CD4-positive, CD25-positive, alpha-beta regulatory T cell (primary cell): ENCODE data around the gene SPEM3. TPM values are rescaled to one million over a fixed set of nuclear protein-coding genes. Genes with fewer than 3 reads are reported as not detected.

Source experiments
- ATAC-seq, 2 donors: fragments of 150-1000 bp; cut with Tn5 transposase; one replicate each; pipeline ENCODE4 v1.10.0; 2021; ENCODE audit warnings: low read depth in 2 of 2, moderate number of reproducible peaks in 2 of 2, moderate library complexity in 1 of 2
- DNase-seq, 3 donors: peaks; one replicate each; pipeline versions ENCODE4 v3.0.0 to v3.0.0-alpha.2; 2012 to 2022; ENCODE audit warnings: mixed read lengths in 1 of 3
- H3K27ac ChIP-seq: one replicate; pipeline ENCODE4 v1.7.0; 2013; ENCODE audit warnings: mild to moderate bottlenecking, low read length; ENCODE audit not compliant: insufficient read depth, poor library complexity, severe bottlenecking
- H3K27me3 ChIP-seq: one replicate; pipeline ENCODE4 v1.7.0; 2013; ENCODE audit warnings: low read length; ENCODE audit not compliant: control insufficient read depth, insufficient read depth
- H3K36me3 ChIP-seq: one replicate; pipeline ENCODE4 v1.7.0; 2013; ENCODE audit warnings: mild to moderate bottlenecking, low read length, moderate library complexity; ENCODE audit not compliant: control insufficient read depth, insufficient read depth
- H3K4me1 ChIP-seq: 2 replicates; pipeline ENCODE4 v1.7.0; 2013; ENCODE audit warnings: mild to moderate bottlenecking, low read length; ENCODE audit not compliant: insufficient read depth, control insufficient read depth, poor library complexity, severe bottlenecking
- H3K4me3 ChIP-seq: one replicate; pipeline ENCODE4 v1.7.0; 2013; ENCODE audit warnings: low read depth, mild to moderate bottlenecking, low read length, moderate library complexity
- H3K9me3 ChIP-seq, 2 experiments: 1 replicate in 1 of 2; 2 replicates in 1 of 2; pipeline ENCODE4 v1.7.0; 2013; ENCODE audit warnings: low read length in 2 of 2, mild to moderate bottlenecking in 1 of 2, moderate library complexity in 1 of 2; ENCODE audit not compliant: control insufficient read depth in 2 of 2
- H3K27ac Mint-ChIP-seq, 3 donors: one replicate each; pipeline ENCODE4 v1.8.0; 2020 to 2022; ENCODE audit warnings: mild to moderate bottlenecking in 3 of 3, mixed read lengths in 3 of 3, moderate library complexity in 2 of 3
- H3K27me3 Mint-ChIP-seq: one replicate; pipeline ENCODE4 v1.8.0; 2022; ENCODE audit warnings: mild to moderate bottlenecking, mixed read lengths
- H3K36me3 Mint-ChIP-seq: one replicate; pipeline ENCODE4 v1.8.0; 2020; ENCODE audit warnings: mixed read lengths
- H3K4me1 Mint-ChIP-seq, 4 donors: one replicate each; pipeline ENCODE4 v1.8.0; 2020 to 2022; ENCODE audit warnings: mixed read lengths in 4 of 4, mild to moderate bottlenecking in 1 of 4
- H3K4me3 Mint-ChIP-seq, 4 donors: one replicate each; pipeline ENCODE4 v1.8.0; 2020 to 2022; ENCODE audit warnings: mild to moderate bottlenecking in 4 of 4, mixed read lengths in 4 of 4, moderate library complexity in 3 of 4
- H3K9me3 Mint-ChIP-seq, 7 donors: one replicate each; pipeline ENCODE4 v1.8.0; 2020 to 2022; ENCODE audit warnings: mixed read lengths in 7 of 7, mild to moderate bottlenecking in 3 of 7, moderate library complexity in 2 of 7
- polyA plus RNA-seq, 4 donors: library from polyadenylated mRNA; unstranded; fragments of 300-500 nt; fragmentation: Illumina TruSeq; gene quantifications; one replicate each; pipeline ENCODE4 v1.2.3, GENCODE V29; 2021
- total RNA-seq: library from RNA; stranded (reverse); gene quantifications from one replicate; pipeline ENCODE4 v1.2.3, GENCODE V29; 2022

SPEM3 gene
- total and polyA plus RNA-seq, 5 donors from 2014 or later = not detected

GRCh38 chr17:7394452-7395191 lies 34.0 kb upstream of the SPEM3 start, which contains the start of gene PLSCR3:
PLSCR3 (minus strand) TSS chr17:7394525; CDS start chr17:7394110, 415 bp downstream.
- H3K36me3 ChIP-seq = peaks cover 28% of the 10 kb centered on the region
- no peaks in the 10 kb centered on the region for H3K27me3 ChIP-seq
- Mint-ChIP-seq H3K9me3 (no peaks in the 10 kb centered on the region), H3K4me1 (peaks cover 3 to 38% (median 20%) of the 10 kb centered on the region in 4 donors), H3K4me3 (peak within 1 kb of the TSS; percentile 94 to 98 (median 95)), H3K27ac (peak within 1 kb of the TSS; percentile 85 to 93 (median 88)), H3K27me3 (peaks cover 5% of the 10 kb centered on the region), H3K36me3 (peaks cover 13% of the 10 kb centered on the region)
- H3K27ac ChIP-seq = peak within 1 kb of the TSS; percentile 87
- no peaks in the 10 kb centered on the region for H3K9me3 ChIP-seq
- ATAC-seq = peak; percentile 88
- peak; percentile 79 to 83 (median 82) for DNase-seq
- H3K4me3 ChIP-seq = peak within 1 kb of the TSS; percentile 76
- H3K4me1 ChIP-seq = peaks cover 45% of the 10 kb centered on the region

DNA sequence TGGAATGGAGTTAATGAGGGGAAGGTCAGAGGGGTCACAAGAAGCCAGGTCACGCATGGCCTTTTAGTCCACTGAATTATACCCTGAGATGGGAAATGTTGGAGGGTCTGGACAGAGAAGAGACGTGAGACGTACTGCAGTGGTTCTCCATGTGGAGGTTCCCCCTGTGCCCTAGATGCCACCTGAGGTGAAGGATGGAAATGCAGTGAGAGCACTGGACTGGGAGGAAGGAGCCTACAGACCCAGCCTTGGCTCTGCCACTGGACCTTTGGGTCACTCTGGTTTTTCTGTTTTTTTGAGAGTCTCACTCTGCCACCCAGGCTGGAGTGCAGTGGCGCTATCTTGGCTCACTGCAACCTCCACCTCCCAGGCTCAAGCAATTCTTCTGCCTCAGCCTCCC lies 32.5 kb upstream of the SPEM3 start:
- peaks cover 13% of the 10 kb centered on the region for H3K36me3 ChIP-seq
- H3K4me1 Mint-ChIP-seq = peaks cover 3 to 30% (median 18%) of the 10 kb centered on the region in 4 donors
- H3K4me1 ChIP-seq = peaks cover 30% of the 10 kb centered on the region
- H3K4me3 ChIP-seq = no peak overlapping the region
- peaks cover 5% of the 10 kb centered on the region for H3K36me3 Mint-ChIP-seq
- no peaks in the 10 kb centered on the region for H3K9me3 Mint-ChIP-seq
- ATAC-seq (no peak), DNase-seq (no peak)
- H3K27ac ChIP-seq = no peak overlapping the region
- H3K27ac Mint-ChIP-seq = no peak overlapping the region
- no peaks in the 10 kb centered on the region for H3K27me3 ChIP-seq
- no peaks in the 10 kb centered on the region for H3K9me3 ChIP-seq
- peak overlapping the region; percentile 41 to 89 (median 66) for H3K4me3 Mint-ChIP-seq
- H3K27me3 Mint-ChIP-seq = peaks cover 5% of the 10 kb centered on the region

DNA sequence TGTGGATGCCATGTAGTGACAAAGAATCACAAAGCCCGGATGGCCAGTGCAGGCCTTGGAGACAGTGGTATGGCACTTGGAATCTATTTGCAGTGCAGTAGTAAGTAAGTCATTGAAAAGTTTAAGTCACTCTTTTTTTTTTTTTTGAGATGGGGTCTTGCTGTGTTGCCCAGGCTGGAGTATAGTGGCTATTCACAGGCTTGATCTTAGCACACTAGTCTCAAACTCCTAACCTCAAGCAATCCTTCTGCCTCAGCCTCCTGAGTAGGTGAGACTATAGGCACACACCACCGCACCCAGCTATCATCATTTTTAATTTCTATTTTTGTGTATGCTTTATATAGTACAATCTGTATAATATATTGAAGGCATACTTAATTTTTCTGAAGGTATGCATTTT lies 30.0 kb upstream of the SPEM3 start:
- H3K9me3 Mint-ChIP-seq = no peaks in the 10 kb centered on the region
- Histone ChIP-seq H3K4me1 (peaks cover 20% of the 10 kb centered on the region), H3K27ac (no peak overlapping the region), H3K27me3 (no peaks in the 10 kb centered on the region), H3K9me3 (no peaks in the 10 kb centered on the region), H3K4me3 (no peak overlapping the region), H3K36me3 (no peaks in the 10 kb centered on the region)
- no peak for DNase-seq
- no peaks in the 10 kb centered on the region for H3K27me3 Mint-ChIP-seq
- no peaks in the 10 kb centered on the region for H3K36me3 Mint-ChIP-seq
- H3K4me1 Mint-ChIP-seq = peaks cover 3 to 23% (median 7%) of the 10 kb centered on the region in 4 donors
- no peak for ATAC-seq
- no peak overlapping the region for H3K27ac Mint-ChIP-seq
- H3K4me3 Mint-ChIP-seq = peak overlapping the region in 3 of 4 donors; percentile 11 to 42 (median 40)

- H3K27ac Mint-ChIP-seq = peak overlapping the region; percentile 79 to 95 (median 94)
- peaks cover 12% of the 10 kb centered on the region for H3K27me3 Mint-ChIP-seq
- H3K36me3 Mint-ChIP-seq = no peaks in the 10 kb centered on the region
- H3K9me3 ChIP-seq = no peaks in the 10 kb centered on the region
- H3K4me3 Mint-ChIP-seq = peak overlapping the region; percentile 82 to 97 (median 95)
- H3K36me3 ChIP-seq = no peaks in the 10 kb centered on the region
- no peaks in the 10 kb centered on the region for H3K9me3 Mint-ChIP-seq
- peaks cover 0 to 30% (median 9%) of the 10 kb centered on the region in 4 donors for H3K4me1 Mint-ChIP-seq
- DNase-seq (peak in 2 of 3 donors; percentile 27 to 43), ATAC-seq (no peak)
- H3K4me3 ChIP-seq = peak overlapping the region; percentile 43
- no peaks in the 10 kb centered on the region for H3K27me3 ChIP-seq
- peaks cover 20% of the 10 kb centered on the region for H3K4me1 ChIP-seq
- peak overlapping the region; percentile 81 for H3K27ac ChIP-seq
These were observed 25.5 kb upstream of the SPEM3 start for GRCh38 chr17:7403043-7403726.

DNA sequence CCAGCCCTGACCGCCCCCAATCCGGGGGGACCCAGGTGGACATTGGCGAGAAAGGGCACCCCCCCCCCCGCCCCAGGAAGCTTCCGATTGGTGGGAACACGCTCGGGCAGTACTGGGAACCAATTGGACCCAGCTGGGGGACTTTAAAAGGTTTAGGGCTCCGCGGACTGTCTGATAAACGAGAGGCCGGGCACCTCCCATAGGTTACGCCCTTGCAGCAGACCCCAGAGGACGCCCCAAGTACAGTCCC lies 25.0 kb upstream of the SPEM3 start:
- peak overlapping the region; percentile 79 to 98 (median 94) for H3K27ac Mint-ChIP-seq
- no peak for ATAC-seq

GRCh38 chr17:7403977-7404736 lies 24.5 kb upstream of the SPEM3 start, which contains the start of gene TMEM256:
TMEM256 (minus strand) TSS chr17:7404097; CDS start chr17:7404084, 13 bp downstream.
- peaks cover 23% of the 10 kb centered on the region for H3K4me1 ChIP-seq
- peak within 1 kb of the TSS; percentile 81 for H3K27ac ChIP-seq
- Mint-ChIP-seq H3K4me3 (peak within 1 kb of the TSS; percentile 93 to 97 (median 96)), H3K27me3 (peaks cover 12% of the 10 kb centered on the region), H3K27ac (peak within 1 kb of the TSS; percentile 79 to 98 (median 94)), H3K4me1 (peaks cover 0 to 31% (median 10%) of the 10 kb centered on the region in 4 donors), H3K9me3 (no peaks in the 10 kb centered on the region), H3K36me3 (no peaks in the 10 kb centered on the region)
- H3K36me3 ChIP-seq = no peaks in the 10 kb centered on the region
- no peaks in the 10 kb centered on the region for H3K9me3 ChIP-seq
- peak within 1 kb of the TSS; percentile 48 for H3K4me3 ChIP-seq
- H3K27me3 ChIP-seq = no peaks in the 10 kb centered on the region
- peak; percentile 91 to 93 for ATAC-seq
- DNase-seq = peak; percentile 94 to 99 (median 95)

More for the DNA sequence above, 25.0 kb upstream of the SPEM3 start:
- no peaks in the 10 kb centered on the region for H3K9me3 Mint-ChIP-seq
- DNase-seq = no peak
- H3K36me3 ChIP-seq = no peaks in the 10 kb centered on the region
- no peaks in the 10 kb centered on the region for H3K36me3 Mint-ChIP-seq
- peaks cover 0 to 30% (median 9%) of the 10 kb centered on the region in 4 donors for H3K4me1 Mint-ChIP-seq
- peaks cover 22% of the 10 kb centered on the region for H3K4me1 ChIP-seq
- no peaks in the 10 kb centered on the region for H3K27me3 ChIP-seq
- peak overlapping the region; percentile 43 for H3K4me3 ChIP-seq
- peak overlapping the region; percentile 93 to 97 (median 96) for H3K4me3 Mint-ChIP-seq
- peak overlapping the region; percentile 81 for H3K27ac ChIP-seq
- H3K27me3 Mint-ChIP-seq = peaks cover 12% of the 10 kb centered on the region
- H3K9me3 ChIP-seq = no peaks in the 10 kb centered on the region

GRCh38 chr17:7404737-7405349 lies 23.8 kb upstream of the SPEM3 start:
- Mint-ChIP-seq H3K9me3 (no peaks in the 10 kb centered on the region), H3K4me3 (peak overlapping the region; percentile 93 to 97 (median 96)), H3K36me3 (no peaks in the 10 kb centered on the region), H3K27ac (peak overlapping the region; percentile 32 to 98 (median 94)), H3K4me1 (peaks cover 0 to 32% (median 13%) of the 10 kb centered on the region in 4 donors), H3K27me3 (peaks cover 12% of the 10 kb centered on the region)
- Histone ChIP-seq H3K27me3 (no peaks in the 10 kb centered on the region), H3K27ac (peak overlapping the region; percentile 81), H3K4me1 (peaks cover 23% of the 10 kb centered on the region), H3K9me3 (no peaks in the 10 kb centered on the region), H3K36me3 (no peaks in the 10 kb centered on the region), H3K4me3 (peak overlapping the region; percentile 48)
- DNase-seq = peak in 1 of 3 donors; percentile 68
- peak; percentile 26 to 33 for ATAC-seq
